ENCODE measurements around the gene GNA14.
"Not testable (repeated sequence)": the region's sequence is repeated elsewhere in the genome, so short reads cannot be mapped to it uniquely, and the experiment has no call there.

GNA14 gene

DNA sequence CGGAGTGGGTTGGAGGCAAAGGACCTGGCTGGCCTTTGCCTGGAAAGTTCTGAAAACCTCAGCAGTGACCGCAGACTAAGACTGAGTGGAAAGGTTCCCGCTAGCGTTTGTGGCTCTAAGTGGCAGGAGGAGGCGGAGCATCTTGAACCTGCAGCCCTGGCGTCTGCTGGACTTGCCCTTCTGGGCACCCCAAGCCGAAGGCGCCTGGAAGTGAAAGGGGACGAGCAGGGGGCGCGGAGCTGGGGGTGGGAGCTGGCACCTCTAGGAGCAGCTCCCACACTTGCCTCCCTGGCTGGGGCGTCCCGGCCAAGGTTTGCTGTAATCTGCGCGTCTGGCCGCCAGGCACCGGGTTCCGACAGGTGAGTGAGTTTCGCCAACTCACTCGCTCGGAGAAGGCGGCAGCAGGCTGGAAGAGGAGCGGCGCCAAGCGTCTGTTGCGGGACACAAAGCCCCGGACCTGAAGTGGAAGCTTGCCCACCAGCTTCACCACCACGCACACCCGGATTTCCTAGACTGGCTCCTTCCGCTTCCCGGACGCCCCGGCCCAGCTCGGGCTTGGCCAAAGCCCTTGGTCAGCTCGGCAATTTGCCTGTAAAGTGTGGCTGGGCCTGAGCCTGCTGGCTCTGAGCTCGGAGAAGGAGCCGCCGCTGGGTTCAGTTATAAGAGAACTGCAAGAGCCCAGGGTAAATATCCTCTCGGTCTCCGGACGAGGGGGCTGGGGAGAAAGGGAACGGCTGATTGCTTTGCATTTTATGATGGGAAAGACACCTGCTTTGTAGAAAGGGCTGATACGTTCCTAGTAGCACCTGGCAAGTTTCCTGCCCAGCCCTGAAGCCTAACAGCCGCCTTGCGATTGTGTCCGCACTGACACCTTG, at the start of gene GNA14:
Gene GNA14, minus strand, starts transcription at position 89 of the 875 bp plus-strand sequence. CDS start 529 bp downstream, outside the sequence.
- TF ChIP-seq, protein P1, sequence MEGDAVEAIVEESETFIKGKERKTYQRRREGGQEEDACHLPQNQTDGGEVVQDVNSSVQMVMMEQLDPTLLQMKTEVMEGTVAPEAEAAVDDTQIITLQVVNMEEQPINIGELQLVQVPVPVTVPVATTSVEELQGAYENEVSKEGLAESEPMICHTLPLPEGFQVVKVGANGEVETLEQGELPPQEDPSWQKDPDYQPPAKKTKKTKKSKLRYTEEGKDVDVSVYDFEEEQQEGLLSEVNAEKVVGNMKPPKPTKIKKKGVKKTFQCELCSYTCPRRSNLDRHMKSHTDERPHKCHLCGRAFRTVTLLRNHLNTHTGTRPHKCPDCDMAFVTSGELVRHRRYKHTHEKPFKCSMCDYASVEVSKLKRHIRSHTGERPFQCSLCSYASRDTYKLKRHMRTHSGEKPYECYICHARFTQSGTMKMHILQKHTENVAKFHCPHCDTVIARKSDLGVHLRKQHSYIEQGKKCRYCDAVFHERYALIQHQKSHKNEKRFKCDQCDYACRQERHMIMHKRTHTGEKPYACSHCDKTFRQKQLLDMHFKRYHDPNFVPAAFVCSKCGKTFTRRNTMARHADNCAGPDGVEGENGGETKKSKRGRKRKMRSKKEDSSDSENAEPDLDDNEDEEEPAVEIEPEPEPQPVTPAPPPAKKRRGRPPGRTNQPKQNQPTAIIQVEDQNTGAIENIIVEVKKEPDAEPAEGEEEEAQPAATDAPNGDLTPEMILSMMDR (IDR thresholded peaks at IDR 0.05; ENCODE audit: control extremely low read depth, extremely low read depth, low read depth, missing control alignments) = no peak
- ChIA-PET POLR2A (no interaction called here), CTCF (interaction anchor here (1.4 to 1.6 kb wide), 2 partner anchors 9 to 10 kb away, joined by 3 read pairs; no protein-coding TSS in a partner anchor)
- no peak for DNase-seq (ENCODE audit: extremely low spot score)

DNA sequence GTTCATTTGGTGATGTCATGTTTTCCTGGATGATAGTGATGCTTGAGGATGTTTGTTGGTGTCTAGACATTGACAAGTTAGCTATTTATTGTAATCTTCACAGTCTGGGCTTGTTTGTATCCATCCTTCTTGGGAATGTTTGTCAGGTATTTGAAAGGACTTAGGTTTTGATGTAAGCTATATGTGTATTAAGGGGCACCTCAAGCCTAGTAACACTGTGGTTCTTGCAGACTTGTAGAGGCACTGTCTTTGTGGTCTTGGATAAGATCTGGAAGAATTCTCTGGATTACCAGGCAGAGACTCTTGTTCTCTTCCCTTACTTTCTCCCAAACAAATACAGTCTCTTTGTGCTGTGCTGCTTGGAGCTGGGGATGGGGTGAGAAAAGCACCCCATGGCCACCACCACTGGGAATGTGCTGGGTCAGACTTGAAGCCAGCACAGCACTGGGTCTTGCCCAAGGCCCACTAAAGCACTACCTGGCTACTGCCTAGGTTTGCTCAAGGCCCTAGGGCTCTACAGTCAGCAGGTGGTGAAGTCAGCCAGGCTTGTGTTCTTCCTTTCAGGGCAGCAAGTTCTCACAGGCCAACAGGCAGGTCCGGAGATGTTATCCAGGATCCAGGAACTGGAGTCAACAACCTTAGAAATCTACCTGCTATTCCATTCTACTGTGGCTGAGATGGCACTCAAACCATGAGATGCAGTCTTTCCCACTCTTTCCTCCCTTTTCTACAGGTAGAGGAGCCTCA, 49.3 kb upstream of the GNA14 start:
- no peak for DNase-seq (ENCODE audit: extremely low spot score)
- ChIA-PET CTCF (interaction anchor here (1.1 kb wide), 1 partner anchor 240 kb away, joined by 3 read pairs; no protein-coding TSS in a partner anchor), POLR2A (no interaction called here)
- TF ChIP-seq, protein P1 (IDR thresholded peaks at IDR 0.05; ENCODE audit: control extremely low read depth, extremely low read depth, low read depth, missing control alignments) = no peak

DNA sequence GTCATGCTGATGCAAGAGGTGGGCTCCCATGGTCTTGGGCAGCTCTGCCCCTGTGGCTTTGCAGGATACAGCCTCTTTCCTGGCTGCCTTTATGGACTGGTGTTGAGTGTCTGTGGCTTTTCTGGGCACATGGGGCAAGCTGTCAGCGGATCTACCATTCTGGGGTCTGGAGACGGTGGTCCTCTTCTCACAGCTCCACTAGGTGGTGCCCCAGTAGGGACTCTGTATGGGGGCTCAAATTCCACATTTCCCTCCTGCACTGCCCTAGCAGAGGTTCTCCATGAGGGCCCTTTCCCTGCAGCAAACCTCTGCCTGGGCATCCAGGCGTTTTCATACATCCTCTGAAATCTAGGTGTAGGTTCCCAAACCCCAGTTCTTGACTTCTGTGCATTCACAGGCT, 42.6 kb upstream of the GNA14 start:
- POLR2A ChIA-PET = not testable (repeated sequence)

DNA sequence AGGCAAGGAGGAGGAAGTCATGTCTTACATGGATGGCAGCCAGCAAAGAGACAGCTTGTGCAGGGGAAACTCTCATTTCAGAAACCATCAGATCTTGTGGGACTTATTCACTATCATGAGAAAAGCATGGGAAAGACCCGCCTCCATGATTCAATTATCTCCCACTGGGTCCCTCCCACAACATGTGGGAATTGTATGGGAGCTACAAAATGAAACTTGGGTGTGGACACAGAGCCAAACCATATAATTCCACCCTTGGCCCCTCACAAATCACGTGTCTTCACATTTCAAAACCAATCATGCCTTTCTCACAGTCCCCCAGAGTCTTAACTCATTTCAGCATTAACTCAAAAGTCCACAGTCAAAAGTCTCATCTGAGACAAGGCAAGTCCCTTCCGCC, 42.0 kb upstream of the GNA14 start:
- CTCF ChIA-PET; POLR2A ChIA-PET; DNase-seq (ENCODE audit: extremely low spot score): not testable (repeated sequence)

More for the DNA sequence above, 42.6 kb upstream of the GNA14 start:
- CTCF ChIA-PET; DNase-seq (ENCODE audit: extremely low spot score): not testable (repeated sequence)

DNA sequence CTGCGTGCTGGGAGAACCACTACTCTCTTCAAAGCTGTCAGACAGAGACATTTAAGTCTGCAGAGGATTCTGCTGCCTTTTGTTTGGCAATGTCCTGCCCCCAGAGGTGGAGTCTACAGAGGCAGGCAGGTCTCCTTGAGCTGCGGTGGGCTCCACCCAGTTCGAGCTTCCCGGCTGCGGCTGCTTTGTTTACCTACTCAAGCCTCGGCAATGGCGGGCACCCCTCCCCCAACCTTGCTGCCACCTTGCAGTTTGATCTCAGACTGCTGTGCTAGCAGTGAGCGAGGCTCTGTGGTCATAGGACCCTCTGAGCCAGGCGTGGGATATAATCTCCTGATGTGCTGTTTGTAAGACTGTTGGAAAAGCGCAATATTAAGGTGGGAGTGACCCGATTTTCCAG, 39.6 kb upstream of the GNA14 start:
- POLR2A ChIA-PET; CTCF ChIA-PET; DNase-seq (ENCODE audit: extremely low spot score): not testable (repeated sequence)

DNA sequence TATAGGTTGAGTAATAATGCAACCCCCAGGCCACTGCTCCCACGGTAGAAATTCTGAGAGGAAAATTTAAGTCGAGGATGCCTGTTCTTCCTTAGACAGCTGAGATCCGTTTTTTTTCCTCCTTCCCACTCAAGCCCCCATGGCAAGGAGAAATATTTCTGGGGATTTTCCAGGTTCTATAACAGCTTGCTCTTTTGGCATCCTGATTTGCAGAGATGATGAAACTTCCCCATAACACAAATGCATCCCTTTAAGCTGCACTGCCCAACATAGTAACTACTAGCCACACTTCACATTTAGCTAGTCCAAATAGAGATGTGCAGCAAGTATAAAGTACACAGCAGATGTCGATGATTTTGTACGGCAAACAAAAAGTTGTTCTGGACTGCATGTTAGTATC, 32.5 kb upstream of the GNA14 start:
- no peak for DNase-seq (ENCODE audit: extremely low spot score)
- TF ChIP-seq, protein P1 (IDR thresholded peaks at IDR 0.05; ENCODE audit: control extremely low read depth, extremely low read depth, low read depth, missing control alignments) = no peak
- ChIA-PET POLR2A (no interaction called here), CTCF (no interaction called here)

DNA sequence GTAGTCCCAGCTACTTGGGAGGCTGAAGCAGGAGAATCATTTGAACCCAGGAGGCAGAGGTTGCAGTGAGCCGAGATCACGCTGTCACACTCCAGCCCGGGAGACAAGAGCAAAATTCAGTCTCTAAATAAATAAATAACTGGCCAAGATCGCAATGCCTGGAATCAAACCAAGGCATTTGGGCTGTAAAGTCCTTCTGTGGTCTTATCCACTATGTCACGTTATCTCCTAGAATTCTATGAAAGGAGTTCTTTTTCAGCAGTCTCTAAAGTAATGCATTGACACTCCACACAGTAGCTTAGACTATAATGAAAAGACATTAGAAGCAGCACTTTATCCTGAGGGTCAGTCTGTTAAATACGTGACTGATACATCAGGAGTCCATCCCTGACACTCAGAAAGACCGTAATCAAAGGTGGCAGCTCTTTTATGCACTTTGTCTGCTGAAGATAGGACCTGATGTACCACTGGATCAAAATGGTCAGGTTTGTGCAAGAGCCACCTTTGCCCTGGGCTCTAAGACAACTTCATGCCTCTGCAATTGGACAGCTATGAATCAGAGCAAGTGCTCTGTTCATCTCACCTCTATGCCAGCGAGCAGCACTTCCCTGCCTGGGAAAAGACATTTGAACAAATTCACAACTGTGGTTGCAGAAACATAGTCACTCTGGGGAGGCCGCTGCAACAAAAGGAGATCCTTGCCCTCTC, 31.7 kb upstream of the GNA14 start:
- TF ChIP-seq, protein P1 (IDR thresholded peaks at IDR 0.05; ENCODE audit: control extremely low read depth, extremely low read depth, low read depth, missing control alignments) = no peak
- ChIA-PET CTCF (no interaction called here), POLR2A (no interaction called here)
- DNase-seq (ENCODE audit: extremely low spot score) = no peak

DNA sequence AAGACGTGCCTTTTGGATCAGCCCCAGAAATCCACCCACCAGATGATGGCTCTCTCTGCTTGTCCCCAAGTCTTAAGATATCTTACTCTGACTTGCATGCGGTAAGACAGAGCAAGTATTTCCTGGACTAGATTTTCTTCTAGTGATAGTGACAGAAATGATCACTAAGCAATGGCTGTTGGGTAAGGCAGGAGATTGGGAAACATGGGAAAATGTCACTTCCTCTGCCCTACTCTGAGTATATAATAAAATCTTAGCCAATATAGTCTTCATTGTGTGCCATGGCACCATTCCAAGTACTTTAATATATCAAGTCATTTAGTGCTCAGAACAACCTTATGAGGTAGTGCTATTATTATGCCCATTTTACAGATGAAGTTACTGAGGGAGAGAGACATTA, 31.0 kb upstream of the GNA14 start:
- CTCF ChIA-PET = no interaction called here
- POLR2A ChIA-PET = no interaction called here
- TF ChIP-seq, protein P1 (IDR thresholded peaks at IDR 0.05; ENCODE audit: control extremely low read depth, extremely low read depth, low read depth, missing control alignments) = no peak
- no peak for DNase-seq (ENCODE audit: extremely low spot score)

Measured in GM10248 (cell line).